Left ventricle myocardium inferior (tissue), 1 donor: ENCODE data around the gene C2CD4B. TPM values are rescaled to one million over a fixed set of nuclear protein-coding genes. Genes with fewer than 3 reads are reported as not detected.

Experiments used
- DNase-seq: peaks from one replicate; pipeline ENCODE4 v3.0.0-alpha.2; 2020
- H3K27ac ChIP-seq: fragments of 200-600 bp; replicated peaks from 2 replicates; pipeline ENCODE4 v1.8.0; 2021
- H3K27me3 ChIP-seq: fragments of 200-600 bp; 2 replicates; pipeline ENCODE4 v1.8.0; 2021; ENCODE audit warnings: low read depth
- H3K36me3 ChIP-seq: fragments of 200-600 bp; 2 replicates; pipeline ENCODE4 v1.8.0; 2021
- H3K4me1 ChIP-seq: fragments of 200-600 bp; 2 replicates; pipeline ENCODE4 v1.8.0; 2021
- H3K4me3 ChIP-seq: fragments of 200-600 bp; 2 replicates; pipeline ENCODE4 v1.8.0; 2021; ENCODE audit warnings: mild to moderate bottlenecking, moderate library complexity
- H3K9me3 ChIP-seq: fragments of 200-600 bp; replicated peaks from 2 replicates; pipeline ENCODE4 v1.8.0; 2021
- CTCF ChIP-seq: fragments of 200-600 bp; IDR thresholded peaks from 2 replicates; pipeline ENCODE4 v1.8.0; 2021; ENCODE audit warnings: antibody characterized with exemption, mild to moderate bottlenecking, borderline replicate concordance
- intact Hi-C: fragments of 100-400 bp; cut with micrococcal nuclease; formaldehyde crosslinking; loops from one replicate; pipeline ENCODE4 v1.11.0; 2022
- total RNA-seq: library from RNA; stranded (reverse); fragmentation: NEBNext Ultra II Directional; extraction: Animal tissue kit (Norgen Biotek cat#: 25700); gene quantifications from one replicate; pipeline ENCODE4 v1.2.1, GENCODE V29; 2021
- donor health status: DM: no; HTN: yes; CAD: no; lungs with severe emphysema.

C2CD4B gene
- total RNA-seq, 1 donor from 2014 or later: 1.9 TPM

- Histone ChIP-seq H3K9me3 (no peaks in the 10 kb centered on the region), H3K4me3 (no peak overlapping the region), H3K4me1 (no peaks in the 10 kb centered on the region), H3K36me3 (no peaks in the 10 kb centered on the region), H3K27me3 (no peaks in the 10 kb centered on the region), H3K27ac (no peak overlapping the region)
- intact Hi-C loops: no loop called here
- no peak for TF ChIP-seq CTCF
- DNase-seq: no peak
Measured at GRCh38 chr15:62150445-62150844, 14.6 kb downstream of the C2CD4B start.

GRCh38 chr15:62149729-62150128, 15.4 kb downstream of the C2CD4B start:
- intact Hi-C loops: no loop called here
- TF ChIP-seq CTCF: no peak
- no peaks in the 10 kb centered on the region for H3K36me3 ChIP-seq

GRCh38 chr15:62147551-62147950, 17.5 kb downstream of the C2CD4B start:
- DNase-seq: no peak
- H3K36me3 ChIP-seq: no peaks in the 10 kb centered on the region
- no peaks in the 10 kb centered on the region for H3K4me1 ChIP-seq
- intact Hi-C loops: no loop called here
- no peaks in the 10 kb centered on the region for H3K27me3 ChIP-seq
- no peak for TF ChIP-seq CTCF
- no peak overlapping the region for H3K27ac ChIP-seq
- no peaks in the 10 kb centered on the region for H3K9me3 ChIP-seq
- no peak overlapping the region for H3K4me3 ChIP-seq

More at GRCh38 chr15:62149729-62150128, 15.4 kb downstream of the C2CD4B start:
- H3K4me1 ChIP-seq: no peaks in the 10 kb centered on the region
- no peak for DNase-seq
- no peaks in the 10 kb centered on the region for H3K9me3 ChIP-seq
- H3K27me3 ChIP-seq: no peaks in the 10 kb centered on the region
- no peak overlapping the region for H3K4me3 ChIP-seq
- H3K27ac ChIP-seq: no peak overlapping the region

GRCh38 chr15:62147149-62147548, 17.9 kb downstream of the C2CD4B start:
- Histone ChIP-seq H3K27ac (no peak overlapping the region), H3K4me3 (no peak overlapping the region), H3K36me3 (no peaks in the 10 kb centered on the region), H3K9me3 (no peaks in the 10 kb centered on the region), H3K4me1 (no peaks in the 10 kb centered on the region), H3K27me3 (no peaks in the 10 kb centered on the region)
- DNase-seq: no peak
- intact Hi-C loops: no loop called here
- TF ChIP-seq CTCF: no peak

- TF ChIP-seq CTCF: no peak
- no peaks in the 10 kb centered on the region for H3K9me3 ChIP-seq
- H3K4me3 ChIP-seq: no peak overlapping the region
- no peaks in the 10 kb centered on the region for H3K4me1 ChIP-seq
- intact Hi-C loops: no loop called here
- no peak overlapping the region for H3K27ac ChIP-seq
- H3K36me3 ChIP-seq: no peaks in the 10 kb centered on the region
- no peaks in the 10 kb centered on the region for H3K27me3 ChIP-seq
- no peak for DNase-seq
Measured at GRCh38 chr15:62145015-62145735, 19.9 kb downstream of the C2CD4B start.
